HG03280 (cell line): ENCODE data around the gene NCKAP5.
"Not testable (repeated sequence)": the region's sequence is repeated elsewhere in the genome, so short reads cannot be mapped to it uniquely, and the experiment has no call there.

ENCODE experiments used
- ATAC-seq: cut with Tn5 transposase; IDR thresholded peaks from one replicate; pipeline ENCODE4 v1.9.1; 2021; ENCODE audit warnings: mild to moderate bottlenecking, moderate library complexity; ENCODE audit not compliant: unreplicated experiment

The NCKAP5 gene

DNA sequence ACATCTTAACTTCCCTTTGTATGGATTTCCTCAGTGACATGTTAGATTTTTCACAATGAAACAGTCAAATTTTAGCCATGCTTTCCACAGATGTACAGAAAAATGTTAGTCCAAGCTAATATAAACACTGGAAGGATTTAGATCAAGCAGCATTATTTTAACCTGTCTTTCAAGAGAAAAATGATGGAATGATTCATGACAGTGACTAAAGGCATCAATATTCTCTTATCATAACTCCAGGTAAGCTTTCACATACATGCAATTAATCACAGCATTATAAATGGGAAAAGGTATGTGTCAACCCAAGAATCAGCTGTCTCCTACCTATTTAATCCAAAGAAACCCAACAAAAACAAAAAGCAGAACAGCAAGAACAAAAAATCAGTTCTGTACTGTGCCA, 92.7 kb downstream of the NCKAP5 start:
- no peak for ATAC-seq

DNA sequence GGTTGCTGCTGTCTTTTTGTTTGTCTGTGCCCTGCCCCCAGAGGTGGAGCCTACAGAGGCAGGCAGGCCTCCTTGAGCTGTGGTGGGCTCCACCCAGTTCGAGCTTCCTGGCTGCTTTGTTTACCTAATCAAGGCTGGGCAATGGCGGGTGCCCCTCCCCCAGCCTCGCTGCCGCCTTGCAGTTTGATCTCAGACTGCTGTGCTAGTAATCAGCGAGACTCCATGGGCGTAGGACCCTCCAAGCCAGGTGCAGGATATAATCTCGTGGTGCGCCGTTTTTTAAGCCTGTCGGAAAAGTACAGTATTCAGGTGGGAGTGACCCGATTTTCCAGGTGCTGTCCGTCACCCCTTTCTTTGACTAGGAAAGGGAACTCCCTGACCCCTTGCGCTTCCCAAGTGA, 97.8 kb downstream of the NCKAP5 start:
- not testable (repeated sequence) for ATAC-seq

DNA sequence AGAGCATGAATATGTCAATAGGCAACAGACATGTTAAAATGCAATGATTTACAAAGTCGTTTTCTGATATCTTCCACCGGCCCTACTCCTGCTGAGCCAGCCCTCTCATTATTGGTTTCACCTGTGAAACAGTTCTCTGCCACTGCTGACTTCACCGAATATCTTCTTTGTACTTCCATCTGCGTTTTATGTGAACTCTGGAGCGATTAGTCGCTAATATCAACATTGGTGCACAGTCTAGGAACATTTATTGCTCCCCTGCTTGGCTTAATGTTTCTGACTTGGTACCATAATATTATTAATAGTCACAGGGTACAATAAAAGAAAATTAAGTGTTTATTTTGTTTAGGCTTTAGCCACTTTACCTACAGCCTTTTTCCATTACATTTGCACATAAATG, 105.5 kb downstream of the NCKAP5 start:
- no peak for ATAC-seq

DNA sequence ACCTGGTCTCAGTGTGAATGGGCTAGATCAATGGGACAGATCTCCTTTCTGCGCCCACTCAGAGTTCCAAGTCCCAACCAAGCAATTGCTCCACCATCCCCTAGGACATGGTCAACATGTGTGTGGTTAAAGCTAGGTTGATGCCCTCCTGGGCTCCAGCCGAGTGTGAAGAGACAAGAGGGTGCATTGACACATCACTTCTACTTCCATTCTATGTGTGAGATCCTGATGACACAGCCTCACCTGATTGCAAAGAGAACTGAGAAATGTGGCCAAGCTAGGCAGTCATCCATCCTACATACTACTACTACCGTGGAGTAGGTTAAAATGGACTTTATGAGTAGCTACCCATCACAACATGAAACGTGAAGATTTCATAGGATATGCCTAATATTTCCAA, 106.8 kb downstream of the NCKAP5 start:
- ATAC-seq = no peak

DNA sequence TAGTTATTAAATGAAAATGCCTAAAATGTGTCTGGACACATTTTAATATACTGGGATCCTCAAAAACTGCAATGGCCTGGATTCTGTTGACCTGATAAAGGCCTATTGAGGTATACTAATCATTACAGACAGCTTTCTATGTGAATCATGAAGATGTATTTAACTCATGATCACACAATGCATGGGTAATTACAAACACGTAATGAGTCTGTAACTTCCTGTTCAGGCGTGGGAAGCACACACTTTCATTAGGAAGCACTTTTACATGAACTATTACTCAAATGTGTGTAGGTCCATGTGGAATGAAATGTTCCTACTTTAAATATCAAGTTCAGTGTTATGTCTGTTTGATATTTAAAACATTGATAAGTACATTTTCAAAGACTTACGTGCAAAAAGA, 108.7 kb downstream of the NCKAP5 start:
- no peak for ATAC-seq

DNA sequence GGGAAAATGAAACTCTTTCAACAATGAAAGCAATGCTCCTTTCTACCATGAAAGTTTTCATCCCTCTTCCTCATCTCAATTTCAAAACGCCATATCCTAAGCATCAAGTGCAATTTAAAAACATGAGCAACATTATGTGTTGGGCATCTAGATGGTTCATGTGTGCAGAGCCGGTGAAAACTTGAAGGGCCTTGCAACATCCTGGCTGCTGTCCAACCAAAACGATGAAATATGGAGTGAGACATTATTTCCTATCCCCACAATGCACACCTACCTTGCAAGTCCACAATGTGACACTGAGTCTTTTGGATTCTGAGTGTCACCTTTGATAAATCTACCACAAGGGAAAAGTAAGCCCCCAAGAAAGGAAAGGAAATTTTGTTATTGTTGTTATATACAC, 110.0 kb downstream of the NCKAP5 start:
- no peak for ATAC-seq

DNA sequence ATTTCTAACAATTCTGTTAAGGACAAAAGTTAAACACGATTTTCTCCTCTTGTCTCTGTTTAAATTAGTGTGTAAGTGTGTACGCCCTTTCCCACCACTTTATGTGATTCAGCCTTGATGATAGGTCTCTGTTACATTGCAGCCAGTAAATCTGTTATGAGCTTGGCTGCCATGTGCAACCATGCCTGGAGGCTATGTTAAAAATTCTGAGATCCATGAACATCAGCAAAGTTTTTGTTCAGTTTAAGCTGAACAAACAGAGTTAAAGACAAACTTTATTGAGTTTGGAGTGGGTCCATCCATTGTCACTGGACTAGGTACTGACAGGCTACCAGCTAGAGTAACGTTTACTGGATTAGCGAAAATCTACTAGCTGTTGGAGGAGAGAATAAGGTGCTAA, 110.4 kb downstream of the NCKAP5 start:
- ATAC-seq = no peak

DNA sequence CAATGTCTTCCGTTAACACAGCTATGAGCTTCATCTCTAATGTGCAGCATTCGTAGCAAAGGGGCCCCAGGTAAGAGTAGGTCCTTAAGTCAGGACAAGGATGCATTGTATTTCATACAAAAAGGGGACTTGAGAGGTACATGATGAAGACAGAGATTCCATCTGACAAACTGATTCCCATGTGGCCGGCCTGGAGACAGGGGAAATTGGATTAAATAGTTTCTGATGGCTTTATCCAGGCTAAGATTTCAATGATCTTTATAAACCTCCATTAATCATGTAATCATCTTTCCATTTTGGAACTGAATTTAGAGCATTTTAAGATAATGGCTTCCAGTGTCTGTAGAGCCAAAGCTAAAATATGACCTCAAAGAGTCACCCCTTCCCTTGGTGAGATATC, 111.3 kb downstream of the NCKAP5 start:
- no peak for ATAC-seq

DNA sequence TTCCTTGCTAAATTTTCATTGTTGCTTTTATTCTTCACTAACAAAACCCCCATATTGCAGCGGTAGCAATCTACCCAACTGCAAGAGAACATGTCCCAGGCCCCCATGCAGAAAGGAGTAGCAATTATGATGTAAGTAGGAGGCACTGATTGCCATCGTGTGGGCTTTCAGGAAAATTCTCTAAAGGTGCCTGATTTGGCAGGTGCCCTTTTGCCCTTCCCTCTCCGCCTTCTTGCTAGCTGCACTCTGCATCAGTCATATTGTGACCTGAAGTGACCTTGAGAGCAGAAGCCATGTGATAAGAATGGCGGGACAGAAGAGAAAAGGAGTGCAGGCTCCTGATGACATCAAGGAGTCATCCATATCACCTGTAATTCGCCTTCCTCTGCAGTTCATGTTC, 112.1 kb downstream of the NCKAP5 start:
- ATAC-seq = no peak

DNA sequence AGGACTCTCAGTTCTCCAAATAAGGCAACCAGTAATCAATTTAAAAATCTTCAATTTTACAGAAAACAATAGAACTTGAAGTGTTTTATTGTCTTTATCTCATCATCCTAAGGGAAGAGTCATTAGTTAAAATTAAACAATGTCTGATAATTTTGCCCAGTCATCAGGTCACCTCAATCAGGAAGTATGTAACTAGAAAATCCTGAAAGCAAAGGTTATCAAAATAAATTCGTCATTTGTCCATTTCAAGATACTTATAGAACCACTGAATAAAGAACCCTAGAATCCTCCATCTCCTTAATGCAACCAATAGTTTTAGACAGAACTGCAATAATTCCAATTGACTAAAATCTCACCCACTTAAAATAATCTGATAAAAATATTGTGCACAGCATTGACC, 115.2 kb downstream of the NCKAP5 start:
- ATAC-seq = no peak

DNA sequence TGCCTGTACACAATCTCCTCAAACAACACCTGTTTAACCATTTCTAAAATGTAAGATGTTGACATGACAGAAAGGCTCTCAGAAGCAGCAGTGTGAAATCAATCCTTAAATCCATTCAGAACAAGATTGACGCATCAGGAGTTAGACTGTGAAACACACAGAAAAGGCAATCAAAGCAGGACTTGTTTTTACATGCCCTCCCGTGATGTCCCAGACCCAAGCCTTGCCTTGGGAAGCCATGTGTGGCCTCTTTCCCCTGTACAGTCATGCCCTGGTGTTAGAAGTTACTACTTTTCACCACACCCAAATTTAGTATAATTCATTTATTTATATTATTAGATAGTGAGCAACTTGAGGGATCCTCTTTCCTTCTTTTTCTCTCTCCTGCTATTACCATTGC, 115.7 kb downstream of the NCKAP5 start:
- no peak for ATAC-seq

DNA sequence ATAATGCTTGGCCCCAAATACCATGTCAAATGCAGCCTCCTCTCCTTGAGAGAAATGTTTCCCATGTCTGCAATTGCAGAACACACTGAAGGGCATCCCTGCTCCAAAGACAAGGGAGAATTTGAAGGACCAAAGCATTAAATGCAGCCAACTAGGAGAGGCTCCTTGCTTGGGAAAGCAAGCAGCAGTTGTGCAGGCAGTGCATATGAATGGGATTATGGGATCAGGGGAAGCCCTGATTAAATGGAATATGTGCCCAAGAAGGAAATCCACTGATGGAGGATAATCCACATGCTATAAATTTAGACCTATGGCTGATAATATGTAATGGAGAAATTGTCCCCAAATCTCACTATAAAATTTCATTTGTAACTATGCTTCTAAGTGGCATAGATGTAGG, 116.1 kb downstream of the NCKAP5 start:
- no peak for ATAC-seq

DNA sequence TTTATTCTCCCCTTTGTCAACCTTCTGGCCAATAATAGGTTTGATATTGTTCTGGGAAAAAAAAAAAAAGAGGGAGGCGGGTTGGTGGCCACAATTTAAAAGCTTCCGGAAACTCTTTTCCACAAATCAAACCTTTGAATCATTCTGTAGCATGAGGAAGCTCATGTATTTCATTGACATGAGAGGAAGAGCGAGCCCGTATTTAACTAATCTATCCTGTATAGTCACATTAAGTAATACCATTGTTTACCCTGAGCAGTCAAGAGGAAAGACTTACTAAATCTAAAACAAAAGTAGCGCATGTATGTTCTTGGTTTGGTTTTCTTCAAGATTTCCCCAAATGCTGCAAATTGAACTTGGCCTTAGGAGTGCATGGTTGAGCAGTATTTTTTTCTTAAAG, 120.1 kb downstream of the NCKAP5 start:
- ATAC-seq = no peak

DNA sequence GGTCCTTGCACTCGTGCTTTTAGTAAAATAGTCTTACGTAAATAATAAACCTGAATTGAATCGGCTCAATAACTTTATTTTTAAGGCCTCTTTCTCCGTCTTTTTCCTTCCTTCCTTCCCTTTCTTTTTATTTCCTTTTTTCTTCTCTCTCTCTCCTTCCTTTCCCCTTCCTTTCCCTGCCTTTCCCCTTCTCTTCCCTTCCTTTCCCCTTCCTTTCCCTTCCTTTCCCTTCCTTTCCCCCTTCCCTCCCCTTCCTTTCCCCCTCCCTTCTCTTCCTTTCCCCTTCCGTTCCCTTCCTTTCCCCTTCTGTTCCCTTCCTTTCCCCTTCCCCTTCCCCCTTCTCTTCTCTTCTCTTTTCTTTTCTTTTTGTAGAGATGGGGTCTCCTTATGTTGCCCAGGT, 121.0 kb downstream of the NCKAP5 start:
- no peak for ATAC-seq

DNA sequence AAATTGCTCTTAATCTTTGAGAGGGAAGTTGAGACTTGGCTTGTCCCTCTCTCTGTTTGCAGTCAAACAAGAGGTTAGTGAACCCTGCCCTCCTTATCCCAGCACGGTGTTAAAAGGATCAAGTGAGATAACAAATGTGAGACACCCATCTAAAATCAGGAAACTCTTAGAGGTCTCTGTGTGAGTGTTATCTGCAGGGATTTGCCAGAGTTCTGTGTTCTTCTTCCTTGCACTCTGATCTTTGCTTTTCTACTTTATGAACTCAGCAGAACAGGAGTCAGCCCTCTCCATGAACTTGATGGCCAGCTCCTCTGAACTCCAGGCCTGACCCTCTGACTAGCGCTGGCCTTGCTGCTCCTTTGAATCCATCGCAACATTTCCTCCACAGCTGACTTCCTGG, 123.8 kb downstream of the NCKAP5 start:
- no peak for ATAC-seq

DNA sequence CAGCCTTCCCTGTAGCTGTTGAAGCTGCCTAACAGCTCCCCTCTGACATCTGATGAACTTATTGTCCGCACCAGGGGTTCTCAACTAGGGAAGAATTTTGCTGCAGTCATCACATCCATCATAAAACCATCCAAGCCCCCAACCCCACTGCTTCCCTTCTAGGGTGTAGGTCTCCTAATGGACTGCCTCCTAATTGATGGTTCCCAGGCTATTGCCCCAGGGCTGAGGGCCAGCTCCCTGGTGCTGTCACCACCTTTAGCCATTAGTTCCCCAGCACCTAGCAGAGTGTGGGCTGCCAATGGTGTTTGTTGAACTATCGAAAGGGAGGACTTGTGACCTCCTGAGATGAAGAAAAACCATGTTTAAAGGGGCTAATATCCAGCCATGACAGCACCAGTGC, 125.9 kb downstream of the NCKAP5 start:
- ATAC-seq = no peak

DNA sequence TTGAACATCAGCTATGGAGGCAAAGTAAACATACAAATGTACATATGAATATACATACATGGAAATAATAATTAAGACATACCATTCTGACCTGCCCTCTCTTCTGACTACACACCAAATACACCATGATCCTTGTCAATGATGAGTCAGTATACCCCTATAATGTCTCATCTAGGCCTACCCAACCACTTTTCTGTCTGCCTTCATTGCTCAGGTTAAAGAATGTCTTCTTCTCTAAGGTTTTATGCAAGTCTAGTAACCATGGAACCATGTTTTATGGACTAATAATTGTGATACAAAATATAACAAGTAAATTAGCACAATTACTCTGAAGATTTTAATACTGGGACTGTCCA, 128.7 kb downstream of the NCKAP5 start:
- no peak for ATAC-seq

DNA sequence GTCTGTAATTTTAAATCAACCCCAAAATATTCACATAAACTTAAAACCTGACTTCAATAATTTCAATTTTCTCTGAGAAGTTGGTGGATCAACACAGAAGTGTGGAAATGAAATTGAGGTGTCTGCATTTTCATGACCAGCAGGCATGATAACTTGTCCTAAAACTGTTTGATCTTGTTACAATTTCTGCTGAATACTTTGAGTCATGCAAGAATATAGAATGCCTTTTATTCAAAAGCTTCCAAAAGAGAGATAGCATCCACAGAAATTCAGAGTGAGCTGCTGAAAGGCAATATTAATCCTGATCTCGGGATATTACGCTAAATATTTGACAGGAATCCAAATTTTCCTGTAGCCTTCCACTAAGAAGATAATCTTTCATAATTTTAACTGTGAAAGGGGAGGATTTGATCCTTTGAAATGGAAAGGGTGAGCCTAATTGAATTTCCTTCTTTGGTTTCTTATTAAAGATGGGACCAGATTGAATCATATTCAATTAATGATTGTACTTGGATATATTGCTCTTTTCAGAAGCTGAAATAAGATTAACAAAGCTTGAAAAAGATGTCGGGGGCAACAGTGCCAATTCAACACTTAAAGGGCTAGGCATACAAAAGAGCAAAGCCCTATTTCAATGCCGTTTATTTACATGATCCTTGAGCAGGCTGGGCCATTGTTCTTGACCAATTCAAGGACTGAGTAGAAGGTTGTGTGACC, 129.3 kb downstream of the NCKAP5 start:
- ATAC-seq = no peak

DNA sequence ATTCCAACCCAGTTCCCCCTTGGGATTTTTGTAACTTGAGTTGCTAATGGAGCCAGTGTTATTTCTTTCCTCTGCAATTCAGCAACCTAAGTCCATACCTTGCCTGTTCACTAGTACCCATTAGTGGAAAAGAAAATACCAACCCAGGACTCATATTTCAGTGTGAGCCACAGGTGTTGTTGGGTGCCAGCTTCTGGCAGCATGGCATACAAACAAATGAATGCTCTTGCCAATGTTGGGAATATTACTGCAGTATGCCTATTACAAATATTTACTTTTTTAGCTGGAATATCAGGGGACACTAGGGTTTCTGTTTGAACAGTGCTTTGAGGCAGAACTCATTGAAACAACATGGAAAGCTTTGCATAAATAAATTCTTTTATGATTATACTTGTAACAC, 130.2 kb downstream of the NCKAP5 start:
- no peak for ATAC-seq

DNA sequence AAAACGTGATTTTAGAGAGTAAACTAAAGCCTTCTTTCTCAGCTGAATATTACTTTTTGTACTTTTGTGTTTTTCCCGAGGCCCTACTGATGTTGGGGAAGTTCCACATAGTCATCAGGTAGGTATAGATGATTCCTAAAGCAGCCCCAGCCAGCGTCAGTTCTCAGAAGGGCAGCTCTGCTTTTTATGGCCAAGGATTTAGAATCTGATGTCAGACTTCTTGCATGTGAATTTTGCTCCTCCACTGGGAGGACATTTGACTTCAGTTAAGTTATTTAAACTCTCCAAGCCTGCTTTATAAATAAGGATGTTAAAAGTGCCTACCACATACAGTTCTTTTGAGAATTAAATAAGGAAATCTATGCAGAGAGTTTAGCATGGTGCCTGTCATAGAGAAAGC, 130.8 kb downstream of the NCKAP5 start:
- no peak for ATAC-seq

DNA sequence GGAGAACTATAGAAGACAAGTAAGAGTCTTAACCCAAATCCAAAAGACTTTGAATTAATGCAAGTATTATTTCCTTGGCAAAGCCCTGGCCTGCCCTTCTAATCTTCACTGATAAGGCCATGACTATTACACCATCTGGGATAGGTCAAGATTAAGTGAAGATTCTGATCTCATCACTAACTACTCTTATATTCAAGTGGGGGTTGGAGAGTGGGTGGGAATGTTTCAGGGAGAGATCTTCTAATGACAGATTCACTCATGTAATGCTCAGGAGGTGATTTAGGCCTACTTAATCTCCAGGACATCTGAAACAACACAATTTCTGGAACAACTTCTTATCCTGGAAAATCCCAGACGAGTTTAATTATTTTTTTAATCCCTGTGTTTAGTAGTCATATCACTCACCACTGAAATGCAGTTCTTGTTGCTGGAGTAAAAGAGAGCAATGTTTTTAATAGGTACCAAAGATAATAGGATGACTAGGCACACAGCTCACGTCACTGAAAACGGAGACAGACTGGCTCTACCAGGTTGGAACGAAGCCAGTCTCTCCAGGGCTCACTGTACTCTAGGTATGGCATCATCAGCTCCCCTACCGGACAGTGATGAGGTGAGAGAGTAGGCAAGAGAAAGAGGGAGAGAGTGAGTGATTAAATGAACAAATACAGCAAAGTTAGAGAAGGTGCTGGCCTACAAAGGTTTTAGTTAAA, 133.1 kb downstream of the NCKAP5 start:
- ATAC-seq = no peak

DNA sequence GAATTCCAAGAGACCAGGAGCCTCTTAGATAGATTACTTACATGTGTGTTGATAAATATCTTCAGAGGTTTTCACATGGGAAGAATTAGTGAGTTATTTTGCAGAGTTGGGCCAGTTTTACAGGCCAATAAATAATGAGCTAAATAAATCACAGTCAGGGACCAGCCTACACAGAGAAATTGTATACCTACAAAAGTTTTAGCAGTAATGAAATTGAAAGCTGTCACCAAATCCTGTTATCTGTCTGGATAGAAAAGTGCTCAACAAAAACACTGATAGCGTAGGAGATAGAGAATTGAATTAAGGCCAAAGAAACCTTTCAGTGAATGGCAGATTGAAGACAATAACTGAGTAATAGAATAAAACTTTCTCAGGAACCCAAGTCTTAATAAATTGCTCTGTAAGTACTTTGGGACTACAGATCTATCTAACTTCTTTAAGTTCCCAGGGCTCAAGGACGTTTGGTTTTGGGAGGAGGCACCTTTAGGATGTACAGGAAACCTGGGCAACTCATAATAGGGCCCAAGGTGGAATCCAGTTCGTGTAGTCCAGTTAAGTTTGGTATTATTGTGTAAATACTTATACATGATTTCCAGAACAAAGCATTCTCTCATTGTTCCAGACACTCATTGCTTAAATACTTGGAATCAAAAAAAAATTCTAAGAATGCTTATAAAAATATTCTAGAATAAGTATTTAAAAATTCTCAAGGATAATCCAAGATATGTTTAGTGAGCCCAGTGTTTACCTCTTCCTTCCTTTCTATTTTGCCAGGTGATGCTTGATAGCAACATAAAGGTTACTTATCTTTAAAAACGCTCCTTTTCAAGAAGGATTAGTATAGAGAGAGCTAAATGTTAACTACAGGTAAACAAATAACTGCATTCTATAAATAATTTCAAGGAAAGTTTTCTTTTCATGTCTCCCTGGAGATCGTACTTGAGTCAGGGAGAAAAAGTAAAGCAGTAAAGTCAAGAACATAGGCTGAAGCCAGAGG, 134.5 kb downstream of the NCKAP5 start:
- no peak for ATAC-seq
